HG03103 (cell line): ENCODE measurements around the gene NF2.

ENCODE experiments used
- ATAC-seq: cut with Tn5 transposase; IDR thresholded peaks from one replicate; pipeline ENCODE4 v1.9.1; 2021; ENCODE audit warnings: low read depth; ENCODE audit not compliant: unreplicated experiment

NF2 gene

GRCh38 chr22:29737251-29738117 is 134.1 kb downstream of the NF2 start:
- ATAC-seq = no peak

- ATAC-seq = no peak
These were observed 134.8 kb downstream of the NF2 start for GRCh38 chr22:29738118-29738815.

GRCh38 chr22:29739346-29739875 is 136.0 kb downstream of the NF2 start:
- no peak for ATAC-seq

GRCh38 chr22:29740216-29740615 is 136.8 kb downstream of the NF2 start:
- no peak for ATAC-seq

- no peak for ATAC-seq
These were observed 138.5 kb downstream of the NF2 start for GRCh38 chr22:29741926-29742325.

GRCh38 chr22:29742326-29742725 is 138.9 kb downstream of the NF2 start:
- no peak for ATAC-seq

GRCh38 chr22:29744902-29745301 is 141.5 kb downstream of the NF2 start:
- no peak for ATAC-seq

- no peak for ATAC-seq
These were observed 144.4 kb downstream of the NF2 start for GRCh38 chr22:29747832-29748231.
